OCI-LY1 (cell line): Measurements from ENCODE around the gene SLC33A1.

Experiments used
- EZH2 ChIP-seq: fragments of 200-600 bp; sonication (generic), shearing (Covaris generic); IDR thresholded peaks from 2 replicates; pipeline ENCODE4 v1.8.0; 2017; ENCODE audit warnings: borderline replicate concordance, mixed run types, mild to moderate bottlenecking, antibody characterized with exemption, low read length, moderate library complexity, mixed read lengths
- TF ChIP-seq, protein P1 (sequence below): fragments of 200-600 bp; sonication (generic), shearing (Covaris generic); IDR thresholded peaks from 2 replicates; pipeline ENCODE4 v1.5.1; 2017; ENCODE audit warnings: mild to moderate bottlenecking, antibody characterized with exemption, low read length, moderate library complexity, mixed read lengths

- TF ChIP-seq, protein P1, sequence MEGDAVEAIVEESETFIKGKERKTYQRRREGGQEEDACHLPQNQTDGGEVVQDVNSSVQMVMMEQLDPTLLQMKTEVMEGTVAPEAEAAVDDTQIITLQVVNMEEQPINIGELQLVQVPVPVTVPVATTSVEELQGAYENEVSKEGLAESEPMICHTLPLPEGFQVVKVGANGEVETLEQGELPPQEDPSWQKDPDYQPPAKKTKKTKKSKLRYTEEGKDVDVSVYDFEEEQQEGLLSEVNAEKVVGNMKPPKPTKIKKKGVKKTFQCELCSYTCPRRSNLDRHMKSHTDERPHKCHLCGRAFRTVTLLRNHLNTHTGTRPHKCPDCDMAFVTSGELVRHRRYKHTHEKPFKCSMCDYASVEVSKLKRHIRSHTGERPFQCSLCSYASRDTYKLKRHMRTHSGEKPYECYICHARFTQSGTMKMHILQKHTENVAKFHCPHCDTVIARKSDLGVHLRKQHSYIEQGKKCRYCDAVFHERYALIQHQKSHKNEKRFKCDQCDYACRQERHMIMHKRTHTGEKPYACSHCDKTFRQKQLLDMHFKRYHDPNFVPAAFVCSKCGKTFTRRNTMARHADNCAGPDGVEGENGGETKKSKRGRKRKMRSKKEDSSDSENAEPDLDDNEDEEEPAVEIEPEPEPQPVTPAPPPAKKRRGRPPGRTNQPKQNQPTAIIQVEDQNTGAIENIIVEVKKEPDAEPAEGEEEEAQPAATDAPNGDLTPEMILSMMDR: no peak
- TF ChIP-seq EZH2: no peak
These were observed 6.2 kb downstream of the SLC33A1 start for GRCh38 chr3:155847993-155848392.
